ENCODE results near the gene NIF3L1.

DNA sequence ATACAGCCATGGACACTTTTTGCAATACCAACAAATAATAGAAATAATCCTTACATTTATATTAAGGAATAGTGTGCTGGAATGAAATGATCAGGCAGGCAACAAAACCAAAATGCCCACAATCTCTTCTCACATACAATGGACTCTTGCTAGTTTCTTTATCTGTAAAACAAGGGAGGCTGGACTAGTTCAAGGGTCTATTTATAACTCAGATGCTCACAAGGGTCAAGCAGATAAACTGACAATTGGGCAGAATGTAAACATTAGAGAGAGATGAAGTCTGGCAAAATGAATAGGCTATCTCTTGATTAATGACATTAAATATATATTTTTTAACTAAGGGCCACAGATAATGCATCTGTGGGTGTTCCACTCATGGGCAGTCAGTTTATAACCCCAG, 11.7 kb upstream of the NIF3L1 start:
- TF ChIP-seq, protein P1, sequence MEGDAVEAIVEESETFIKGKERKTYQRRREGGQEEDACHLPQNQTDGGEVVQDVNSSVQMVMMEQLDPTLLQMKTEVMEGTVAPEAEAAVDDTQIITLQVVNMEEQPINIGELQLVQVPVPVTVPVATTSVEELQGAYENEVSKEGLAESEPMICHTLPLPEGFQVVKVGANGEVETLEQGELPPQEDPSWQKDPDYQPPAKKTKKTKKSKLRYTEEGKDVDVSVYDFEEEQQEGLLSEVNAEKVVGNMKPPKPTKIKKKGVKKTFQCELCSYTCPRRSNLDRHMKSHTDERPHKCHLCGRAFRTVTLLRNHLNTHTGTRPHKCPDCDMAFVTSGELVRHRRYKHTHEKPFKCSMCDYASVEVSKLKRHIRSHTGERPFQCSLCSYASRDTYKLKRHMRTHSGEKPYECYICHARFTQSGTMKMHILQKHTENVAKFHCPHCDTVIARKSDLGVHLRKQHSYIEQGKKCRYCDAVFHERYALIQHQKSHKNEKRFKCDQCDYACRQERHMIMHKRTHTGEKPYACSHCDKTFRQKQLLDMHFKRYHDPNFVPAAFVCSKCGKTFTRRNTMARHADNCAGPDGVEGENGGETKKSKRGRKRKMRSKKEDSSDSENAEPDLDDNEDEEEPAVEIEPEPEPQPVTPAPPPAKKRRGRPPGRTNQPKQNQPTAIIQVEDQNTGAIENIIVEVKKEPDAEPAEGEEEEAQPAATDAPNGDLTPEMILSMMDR (conservative IDR thresholded peaks at IDR 0.05 in 1 of 2, IDR thresholded peaks at IDR 0.05 in 1 of 2; ENCODE audit: extremely low read depth in 1 of 2, insufficient read depth in 1 of 2, low read depth in 1 of 2, low read length in 2 of 2) = no peak
- TF ChIP-seq EZH2 (IDR thresholded peaks at IDR 0.05; ENCODE audit: borderline replicate concordance, low read length) = no peak
